ENCODE data around the gene MMP28.

Gene MMP28, protein sequence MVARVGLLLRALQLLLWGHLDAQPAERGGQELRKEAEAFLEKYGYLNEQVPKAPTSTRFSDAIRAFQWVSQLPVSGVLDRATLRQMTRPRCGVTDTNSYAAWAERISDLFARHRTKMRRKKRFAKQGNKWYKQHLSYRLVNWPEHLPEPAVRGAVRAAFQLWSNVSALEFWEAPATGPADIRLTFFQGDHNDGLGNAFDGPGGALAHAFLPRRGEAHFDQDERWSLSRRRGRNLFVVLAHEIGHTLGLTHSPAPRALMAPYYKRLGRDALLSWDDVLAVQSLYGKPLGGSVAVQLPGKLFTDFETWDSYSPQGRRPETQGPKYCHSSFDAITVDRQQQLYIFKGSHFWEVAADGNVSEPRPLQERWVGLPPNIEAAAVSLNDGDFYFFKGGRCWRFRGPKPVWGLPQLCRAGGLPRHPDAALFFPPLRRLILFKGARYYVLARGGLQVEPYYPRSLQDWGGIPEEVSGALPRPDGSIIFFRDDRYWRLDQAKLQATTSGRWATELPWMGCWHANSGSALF

DNA sequence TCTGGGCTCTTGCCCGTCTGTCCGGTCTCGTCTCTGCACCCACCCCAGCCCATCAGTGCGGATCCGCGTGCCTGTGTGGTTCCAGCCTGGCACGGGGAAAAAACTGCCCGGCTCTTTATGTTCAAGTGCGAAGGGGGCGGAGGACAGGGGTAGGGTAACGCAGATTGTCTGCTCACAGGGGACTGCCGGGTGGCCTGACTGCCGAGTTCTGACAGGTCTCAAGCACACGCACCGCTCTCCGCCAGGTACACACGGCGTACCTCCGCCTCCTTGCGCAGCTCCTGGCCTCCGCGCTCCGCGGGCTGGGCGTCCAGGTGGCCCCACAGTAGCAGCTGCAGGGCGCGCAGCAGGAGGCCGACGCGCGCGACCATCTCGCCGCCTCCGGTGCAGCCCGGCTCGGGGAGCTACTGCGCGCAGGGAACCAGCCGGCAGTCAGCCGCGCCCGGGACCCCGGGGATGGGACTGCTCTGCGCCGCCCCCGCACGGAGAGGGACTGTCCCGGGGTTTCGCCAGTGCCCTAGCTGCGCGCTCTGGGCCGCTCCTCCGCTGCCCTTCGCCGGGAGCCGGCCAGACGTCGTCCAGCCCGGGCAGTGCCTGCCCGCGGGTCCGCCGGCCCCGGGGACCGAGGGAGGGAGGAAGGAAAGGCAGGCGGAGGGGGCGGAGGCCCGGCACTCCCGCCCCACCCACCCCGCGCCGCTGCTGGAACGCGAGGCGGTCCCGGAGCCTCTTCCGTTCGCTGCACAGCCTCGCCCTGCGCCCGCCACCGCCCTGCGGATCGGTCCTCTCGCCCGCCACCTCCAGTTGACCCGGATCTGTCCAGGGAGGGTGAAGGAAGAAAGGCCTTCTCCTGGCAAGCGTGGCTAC is at the start of gene MMP28:
Gene MMP28, minus strand, starts transcription at position 635 of the 864 bp plus-strand sequence. Its CDS starts 264 bp downstream, at position 371.
- DNase-seq (ENCODE audit: low spot score): peak; percentile 80

DNA sequence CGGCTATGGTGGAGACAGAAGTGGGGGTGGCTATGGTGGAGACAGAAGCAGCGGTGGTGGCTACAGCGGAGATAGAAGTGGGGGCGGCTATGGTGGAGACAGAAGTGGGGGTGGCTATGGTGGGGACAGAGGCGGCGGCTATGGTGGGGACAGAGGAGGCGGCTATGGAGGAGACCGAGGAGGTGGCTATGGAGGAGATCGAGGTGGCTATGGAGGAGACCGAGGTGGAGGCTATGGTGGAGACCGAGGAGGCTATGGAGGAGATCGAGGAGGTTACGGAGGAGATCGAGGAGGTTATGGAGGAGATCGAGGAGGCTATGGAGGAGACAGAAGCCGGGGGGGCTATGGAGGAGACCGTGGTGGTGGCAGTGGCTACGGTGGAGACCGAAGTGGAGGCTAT is 49.1 kb upstream of the MMP28 start:
- no peak for DNase-seq (ENCODE audit: low spot score)

DNA sequence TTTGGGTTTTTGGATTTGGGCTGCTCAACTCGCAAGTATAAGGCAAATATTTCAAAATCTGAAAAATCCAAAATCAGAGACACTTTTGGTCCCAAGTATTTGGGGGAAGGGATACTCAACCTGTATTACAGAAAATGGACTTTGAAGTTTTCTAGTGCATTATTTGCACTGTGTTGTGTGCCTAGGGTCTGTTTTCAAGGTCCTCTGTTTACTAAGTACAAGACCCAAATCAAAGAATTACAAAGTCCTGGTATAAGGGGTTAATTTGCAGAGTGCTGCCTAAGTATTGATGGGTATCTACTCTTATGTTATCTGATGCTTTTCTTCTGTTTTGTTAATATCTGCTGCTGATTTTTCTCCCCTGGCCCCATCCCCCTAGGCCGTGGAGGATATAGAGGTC is 48.3 kb upstream of the MMP28 start:
- DNase-seq (ENCODE audit: low spot score): no peak

DNA sequence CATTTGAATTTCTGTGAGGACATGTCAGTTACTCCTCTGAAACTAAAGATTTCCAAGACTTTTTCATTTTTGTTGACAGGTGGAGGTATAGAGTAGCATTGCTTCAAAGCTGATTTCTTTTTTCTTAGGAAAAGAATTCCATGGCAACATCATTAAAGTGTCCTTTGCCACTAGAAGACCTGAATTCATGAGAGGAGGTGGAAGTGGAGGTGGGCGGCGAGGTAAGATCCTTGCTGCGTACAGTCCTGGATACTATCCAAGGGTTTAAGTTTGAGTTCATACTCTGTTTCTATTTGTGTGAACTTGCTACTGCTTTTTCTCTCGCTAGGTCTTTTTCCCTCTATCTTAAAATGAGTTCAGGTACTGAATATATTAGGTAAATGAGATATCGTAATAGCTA is 46.8 kb upstream of the MMP28 start:
- no peak for DNase-seq (ENCODE audit: low spot score)

DNA sequence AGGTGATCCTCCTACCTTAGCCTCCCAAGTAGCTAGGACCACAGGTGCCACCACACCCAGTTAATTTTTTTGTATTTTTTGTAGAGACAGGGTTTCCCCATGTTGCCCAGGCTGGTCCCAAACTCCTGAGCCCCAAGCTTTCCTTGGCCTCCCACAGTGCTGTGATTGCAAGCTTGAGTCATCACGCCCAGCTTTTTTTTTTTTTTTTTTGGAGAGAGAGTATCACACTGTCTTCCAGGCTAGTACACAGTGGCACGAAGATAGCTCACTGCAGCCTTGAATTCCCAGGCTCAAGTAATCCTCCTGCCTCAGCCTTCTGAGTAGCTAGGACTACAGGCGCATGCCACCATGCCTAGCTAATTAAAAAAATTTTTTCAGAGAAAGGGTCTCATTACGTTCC is 46.1 kb upstream of the MMP28 start:
- no peak for DNase-seq (ENCODE audit: low spot score)

DNA sequence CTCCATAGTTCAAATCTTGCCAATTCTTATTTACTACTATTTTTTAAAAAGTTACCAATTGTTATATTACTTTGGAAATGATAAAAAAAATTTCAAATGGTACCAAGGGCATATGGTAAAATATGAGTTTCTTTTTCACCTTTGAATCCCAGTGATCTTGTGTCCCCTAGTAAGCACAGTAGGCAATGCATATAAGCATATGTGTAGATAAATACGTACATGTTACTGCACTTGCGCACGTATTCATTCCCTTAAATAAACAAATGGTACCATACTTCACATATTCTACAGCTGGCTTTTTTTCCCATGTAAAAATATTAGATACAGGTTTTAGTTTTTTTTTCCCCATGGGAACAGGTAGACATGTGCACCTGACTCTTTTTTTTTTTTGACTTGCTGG is 45.7 kb upstream of the MMP28 start:
- no peak for DNase-seq (ENCODE audit: low spot score)

DNA sequence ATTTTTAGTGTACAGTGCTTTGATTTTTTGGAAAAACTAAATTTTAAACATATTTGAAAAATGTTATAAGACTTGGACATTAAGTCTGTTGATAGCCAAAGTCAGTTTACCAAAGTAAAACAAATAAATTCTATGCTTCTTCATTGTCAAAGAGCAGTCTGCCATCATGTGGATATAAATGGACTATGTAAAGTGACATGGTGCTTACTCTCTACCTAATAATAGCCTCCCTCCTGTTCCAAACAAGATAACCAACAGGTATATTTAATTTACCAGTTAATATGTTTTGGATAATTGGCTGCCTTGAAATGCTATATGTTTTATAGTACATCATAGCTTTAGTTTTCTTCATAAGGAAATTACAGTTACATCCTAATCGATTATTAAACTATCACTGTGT is 29.8 kb upstream of the MMP28 start:
- no peak for DNase-seq (ENCODE audit: low spot score)

DNA sequence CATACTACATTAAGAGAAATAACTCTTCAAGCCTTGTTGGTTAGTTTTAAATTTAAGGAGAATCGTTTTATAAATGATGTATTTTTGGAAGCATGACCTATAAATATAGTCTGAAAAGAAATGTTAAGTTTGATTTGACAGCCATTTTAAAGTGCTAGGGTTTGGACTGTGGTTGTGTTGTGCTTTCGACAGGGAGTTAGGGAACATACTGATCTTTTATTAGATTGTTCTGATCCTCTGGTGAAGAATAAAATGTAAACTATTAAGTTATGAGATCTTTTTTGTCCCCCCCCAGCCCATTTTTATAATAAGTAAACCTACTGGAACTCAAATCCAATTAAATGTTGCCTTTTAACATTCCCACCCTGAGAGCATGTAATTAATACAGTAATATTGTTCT is 25.9 kb upstream of the MMP28 start:
- DNase-seq (ENCODE audit: low spot score): no peak

DNA sequence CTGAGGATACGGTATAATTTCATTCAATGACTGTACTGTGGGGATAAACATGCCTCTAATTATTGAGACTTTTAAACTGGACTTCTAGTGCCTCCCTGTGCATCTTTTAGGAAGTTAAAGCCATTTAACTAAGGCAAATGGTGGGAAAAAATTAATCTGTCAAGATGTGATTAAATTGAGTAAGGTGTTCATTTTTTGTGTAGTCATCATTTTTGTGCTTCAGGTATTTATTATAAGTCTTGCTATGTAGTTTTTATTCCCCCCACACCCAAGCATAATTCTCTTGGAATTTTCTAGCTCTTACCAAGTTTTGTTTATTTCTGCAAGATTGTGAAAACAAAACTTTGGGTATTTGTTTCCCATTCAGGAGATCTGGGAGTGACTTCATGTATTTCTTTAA is 24.0 kb upstream of the MMP28 start:
- no peak for DNase-seq (ENCODE audit: low spot score)

DNA sequence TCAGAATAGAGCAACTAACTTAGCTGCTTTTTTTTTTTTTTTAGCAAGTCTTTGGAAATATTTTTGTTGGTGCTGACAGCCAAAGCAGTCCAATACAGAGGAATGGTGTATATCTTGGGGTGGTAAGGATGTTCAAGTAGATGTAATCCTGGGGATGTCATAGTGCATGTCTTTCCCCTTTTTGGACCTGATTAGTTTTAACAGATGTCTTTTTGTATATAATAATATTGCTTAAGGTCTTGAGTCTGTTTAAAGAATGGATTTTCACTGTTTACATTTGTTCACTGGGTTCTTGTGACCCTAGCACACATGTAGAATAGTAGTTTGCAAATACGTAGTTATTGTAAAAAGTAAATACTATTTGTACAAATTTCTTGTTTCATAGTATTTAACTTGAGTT is 21.8 kb upstream of the MMP28 start:
- no peak for DNase-seq (ENCODE audit: low spot score)

DNA sequence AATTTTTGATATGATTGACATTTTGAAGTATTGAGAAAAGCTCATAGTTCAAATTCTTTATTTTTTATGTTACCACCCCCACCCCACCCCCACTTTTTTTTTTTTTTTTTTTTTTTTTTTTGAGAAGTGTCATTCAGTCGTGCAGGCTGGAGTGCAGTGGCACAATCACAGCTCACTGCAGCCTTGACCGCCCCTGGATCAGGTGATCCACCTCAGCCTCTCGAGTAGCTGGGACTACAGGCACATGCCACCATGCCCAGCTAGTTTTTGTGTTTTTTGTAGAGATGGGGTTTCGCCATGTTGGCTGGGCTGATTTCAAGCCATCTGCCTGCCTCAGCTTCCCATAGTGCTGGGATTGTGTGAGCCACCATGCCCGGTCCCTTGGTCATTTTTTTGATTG is 21.3 kb upstream of the MMP28 start:
- no peak for DNase-seq (ENCODE audit: low spot score)

DNA sequence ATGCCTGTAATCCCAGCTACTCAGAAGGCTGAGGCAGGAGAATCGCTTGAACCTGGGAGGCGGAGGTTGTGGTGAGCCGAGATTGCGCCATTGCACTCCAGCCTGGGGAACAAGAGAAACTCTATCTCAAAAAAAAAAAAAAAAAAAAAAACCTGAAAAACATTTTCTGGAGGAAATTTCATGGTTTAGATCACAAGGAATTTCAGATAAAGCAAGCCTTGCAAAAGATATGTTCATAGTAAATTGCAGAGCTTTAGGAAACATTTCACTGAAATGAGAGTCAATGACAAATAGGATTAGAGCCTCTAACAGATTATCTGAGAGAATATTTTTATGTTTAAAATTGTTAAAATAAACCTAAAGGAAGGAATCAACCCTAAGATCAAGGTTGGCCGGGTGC is 17.0 kb upstream of the MMP28 start:
- no peak for DNase-seq (ENCODE audit: low spot score)

DNA sequence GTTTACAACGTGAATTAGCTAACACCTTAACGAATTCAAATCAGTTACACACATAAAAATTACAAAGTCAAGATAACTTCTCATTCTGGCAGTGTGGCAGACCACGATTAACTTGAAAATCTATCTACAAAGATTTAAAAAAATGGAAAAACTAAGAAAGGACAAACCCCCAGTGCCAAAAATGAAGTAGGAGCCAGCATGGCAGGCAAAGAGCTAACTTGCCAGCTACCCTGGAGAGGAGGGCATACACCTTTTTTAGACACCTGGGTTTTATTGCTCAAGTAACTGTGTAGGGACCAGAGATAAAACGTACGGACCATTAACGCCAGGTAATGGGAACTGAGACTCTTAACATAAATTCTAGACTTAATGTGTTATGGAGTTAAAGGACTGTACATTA is 16.3 kb upstream of the MMP28 start:
- DNase-seq (ENCODE audit: low spot score): no peak

DNA sequence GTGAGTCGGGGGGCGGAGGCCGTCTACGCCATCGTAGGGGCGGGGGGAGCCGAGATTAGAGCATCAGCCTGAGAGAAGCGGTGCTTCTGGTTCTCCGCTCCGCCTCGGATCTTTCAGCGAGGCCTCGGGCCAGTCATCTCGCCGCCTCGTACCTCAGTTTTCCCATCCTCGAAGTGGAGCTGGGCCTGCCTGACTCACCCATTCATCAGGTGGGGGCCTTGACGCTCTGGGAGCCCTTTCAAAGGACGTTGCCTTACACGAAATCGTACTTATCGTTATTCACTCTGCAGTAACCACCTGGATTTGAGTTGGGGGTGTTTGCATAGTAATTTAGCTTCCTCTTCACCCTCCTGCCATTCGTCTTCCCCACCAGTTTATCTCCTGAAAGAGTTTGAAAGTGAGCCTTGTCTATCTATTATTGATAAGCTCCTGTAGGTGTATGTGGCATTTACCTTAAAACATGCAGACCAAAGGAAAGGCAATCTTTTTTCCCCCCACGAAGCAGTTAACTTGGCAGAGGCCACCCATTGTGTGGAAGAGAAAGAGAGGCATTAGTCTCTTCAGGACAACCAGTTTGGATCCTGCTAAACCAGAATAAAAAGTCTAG is 14.5 kb upstream of the MMP28 start:
- DNase-seq (ENCODE audit: low spot score): peak; percentile 66

DNA sequence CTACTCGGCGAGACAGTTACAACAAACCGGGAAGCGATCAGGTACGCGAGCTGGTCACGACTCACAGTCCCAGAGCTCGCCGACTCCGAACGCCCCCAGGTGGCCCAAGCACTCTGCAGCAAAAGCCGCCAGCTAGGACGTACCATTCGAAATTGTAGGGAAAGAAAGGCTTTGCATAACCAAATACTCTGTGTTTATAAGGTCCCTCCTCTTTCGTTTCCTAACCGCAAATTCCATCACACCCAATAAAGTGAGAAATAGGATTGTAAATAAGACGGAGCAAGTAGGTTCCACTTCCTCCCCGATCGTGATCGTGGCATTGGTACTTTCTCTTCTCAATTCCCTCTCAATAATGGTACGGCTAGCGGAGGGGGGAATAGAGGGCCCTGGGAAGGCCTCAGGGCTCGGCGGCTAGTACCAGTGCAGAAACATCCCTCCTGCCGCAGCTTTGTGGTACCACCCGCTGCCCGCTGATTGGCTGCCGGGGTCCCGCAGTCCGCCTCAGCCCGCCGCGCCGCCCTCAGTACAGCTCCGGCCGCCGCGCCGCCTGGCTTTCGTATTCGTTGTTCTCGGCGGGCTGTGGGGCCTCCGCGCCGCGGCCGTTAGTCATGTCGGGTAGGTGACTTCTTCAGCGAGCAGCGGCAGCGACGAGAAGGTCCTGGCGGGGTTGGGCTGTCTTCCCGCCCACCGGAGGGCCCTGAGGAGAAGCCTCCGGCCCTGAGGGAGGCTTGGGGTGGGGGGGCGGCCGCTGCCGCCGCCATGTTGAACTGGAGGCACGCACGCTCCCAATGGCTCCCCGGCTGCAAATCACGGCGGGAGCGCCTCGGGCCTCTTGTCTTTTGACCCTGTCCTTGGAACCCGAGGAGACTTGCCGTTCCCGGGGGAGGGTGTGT is 13.8 kb upstream of the MMP28 start, which contains the start of gene TAF15:
Gene TAF15, plus strand, starts transcription at position 523 of the 893 bp plus-strand sequence. Its CDS starts 86 bp downstream, at position 609.
- DNase-seq (ENCODE audit: low spot score): peak; percentile 100

DNA sequence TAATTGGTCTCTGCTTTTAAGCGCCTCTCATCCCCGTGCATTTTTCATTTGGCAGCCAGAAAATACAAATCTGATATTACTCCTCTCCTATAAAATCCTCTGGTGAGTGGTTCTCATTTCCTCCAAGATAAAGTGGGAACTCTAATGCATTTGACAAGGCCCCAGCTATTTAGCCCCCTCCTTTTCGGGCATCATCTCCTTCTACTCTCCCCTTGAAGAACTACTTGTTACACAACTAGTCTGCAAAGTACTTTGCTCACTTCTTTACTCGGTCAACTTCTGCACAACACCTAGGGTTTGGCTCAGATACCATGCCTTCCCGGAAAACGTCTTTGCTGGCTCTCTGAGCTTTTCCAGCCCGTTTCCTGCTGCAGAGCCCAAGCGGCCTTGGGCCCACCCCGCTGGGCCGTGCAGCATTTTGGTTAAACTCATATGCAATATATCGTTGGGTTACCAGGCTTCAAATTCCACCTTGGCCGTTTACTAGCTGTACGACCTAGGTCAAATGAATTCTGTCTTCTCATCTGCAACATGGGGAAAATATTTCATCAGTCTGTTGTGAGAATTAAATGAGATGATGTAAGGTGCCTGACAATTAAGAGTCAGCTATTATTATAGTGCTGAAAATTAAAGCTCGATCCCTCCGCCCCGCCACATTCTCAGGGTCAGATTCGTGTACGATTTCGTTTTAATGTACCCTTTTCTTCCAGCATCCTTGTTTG is 13.0 kb upstream of the MMP28 start:
- DNase-seq (ENCODE audit: low spot score): no peak

DNA sequence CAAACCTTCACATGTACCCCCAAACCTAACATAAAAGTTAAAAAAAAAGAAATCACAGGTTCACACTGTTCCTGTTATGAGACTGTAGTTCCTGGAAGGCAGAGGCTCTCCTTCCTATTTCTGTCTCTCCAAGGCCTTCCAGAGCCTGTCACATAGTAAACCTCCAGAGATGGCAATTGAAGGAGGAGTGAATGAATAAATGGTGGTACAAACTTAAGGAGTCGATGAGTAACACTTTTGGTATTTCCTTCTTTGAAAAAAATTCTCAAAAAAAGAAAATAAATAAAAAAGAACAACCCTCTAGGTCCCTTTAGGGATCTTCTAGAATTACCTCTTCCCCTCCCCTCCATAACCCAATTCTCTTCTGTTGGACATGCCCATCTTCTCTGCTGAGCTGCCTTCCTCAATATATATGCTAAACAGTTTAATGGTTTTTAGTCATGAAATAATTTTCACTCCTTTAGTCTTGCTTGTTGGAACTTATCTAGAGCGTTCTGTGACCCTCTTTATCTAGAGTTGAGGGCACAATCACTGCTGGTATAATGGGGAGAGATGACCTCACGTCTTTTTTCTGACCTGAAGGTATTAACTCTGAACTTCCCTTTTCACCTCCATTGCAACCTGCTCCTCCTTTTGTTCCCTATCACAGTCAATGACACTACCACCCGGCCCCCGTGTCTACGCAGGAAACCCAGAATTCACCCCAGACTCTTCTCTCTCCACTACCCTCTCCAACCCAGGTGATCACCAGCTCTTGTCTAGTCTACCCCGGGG is 12.1 kb upstream of the MMP28 start:
- DNase-seq (ENCODE audit: low spot score): no peak

DNA sequence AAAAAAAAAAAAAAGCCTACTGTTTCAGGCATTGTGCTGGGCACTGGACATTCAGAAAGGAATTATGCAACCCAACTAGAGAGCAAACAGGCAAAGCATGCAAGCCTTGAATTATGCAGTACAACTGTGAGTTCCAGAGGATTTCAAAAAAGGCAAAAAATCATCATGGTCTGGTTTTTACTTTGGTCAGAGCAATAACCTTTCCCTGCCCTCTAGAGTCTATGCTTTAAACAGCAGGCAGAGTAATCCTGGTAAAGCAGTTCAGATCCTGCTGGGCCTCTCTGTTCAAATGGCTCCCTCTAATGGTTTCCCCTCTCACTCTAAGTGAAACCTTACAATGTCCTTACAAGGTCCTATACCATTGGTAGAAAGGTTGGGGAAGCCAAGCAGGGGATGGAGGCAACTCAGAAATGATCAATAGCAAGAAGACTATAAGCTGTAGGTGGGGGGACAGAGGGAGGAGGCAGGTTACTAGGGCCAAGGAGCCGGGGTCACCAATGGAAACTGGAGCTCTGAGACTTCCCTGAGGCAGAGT is 9.3 kb upstream of the MMP28 start:
- DNase-seq (ENCODE audit: low spot score): peak; percentile 84

DNA sequence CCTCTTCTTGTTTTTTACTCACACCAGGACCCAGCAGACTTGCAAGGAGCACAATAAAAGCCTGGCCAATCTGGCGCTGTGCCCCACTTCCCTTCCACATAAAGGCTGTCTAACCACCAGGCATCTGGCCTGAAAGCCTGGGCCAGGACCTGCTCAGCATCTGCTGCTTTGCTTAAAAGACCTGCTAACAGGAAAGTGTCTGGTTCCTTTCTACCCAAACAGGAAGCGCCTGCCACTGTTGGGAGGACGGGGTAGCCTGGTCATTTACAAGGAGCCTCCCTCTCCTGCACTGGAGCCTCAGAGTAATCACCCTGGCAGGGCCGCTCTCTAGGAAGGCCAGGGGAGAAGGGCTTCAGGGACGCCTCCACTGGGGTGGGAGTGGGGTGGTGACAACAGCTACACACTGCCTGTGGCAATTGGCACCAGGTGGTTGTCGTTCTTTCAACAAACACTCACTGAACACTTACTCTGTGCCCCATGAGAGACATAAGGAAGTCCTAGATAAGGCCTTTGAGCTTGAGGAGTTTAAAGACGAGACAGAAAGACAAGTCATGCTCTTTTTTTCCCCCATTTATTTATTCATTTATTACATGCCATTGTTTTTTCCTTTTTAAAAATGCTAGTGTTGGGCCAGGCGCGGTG is 6.3 kb upstream of the MMP28 start:
- DNase-seq (ENCODE audit: low spot score): no peak
